ENCODE data around the gene FGF8. TPM values are rescaled to one million over a fixed set of nuclear protein-coding genes. Genes with fewer than 3 reads are reported as not detected.

The FGF8 gene
- total RNA-seq, 6 donors from 2014 or later = 0.44 TPM; not detected in 5

- Histone ChIP-seq H3K27me3 (peaks cover 3 to 51% (median 35%) of the 10 kb centered on the region in 4 donors), H3K9me3 (no peaks in the 10 kb centered on the region), H3K4me1 (peaks cover 14 to 22% (median 19%) of the 10 kb centered on the region in 4 donors), H3K4me3 (no peak overlapping the region), H3K27ac (no peak overlapping the region), H3K36me3 (no peaks in the 10 kb centered on the region)
- peak in 1 of 2 donors; percentile 12 for DNase-seq
- WGBS, 2 donors = 28 to 30% methylated on average over 9 to 21 of the region's 21 CpGs
- TF ChIP-seq EP300 (IDR thresholded peaks at IDR 0.05) (no peak), POLR2A (IDR thresholded peaks at IDR 0.05) (no peak), POLR2AphosphoS5 (IDR thresholded peaks at IDR 0.05) (no peak), CTCF (IDR thresholded peaks at IDR 0.05) (no peak)
- no peak for ATAC-seq (ENCODE audit: low FRiP score in 2 of 2)
Observed at GRCh38 chr10:101772895-101773761, 2.8 kb downstream of the FGF8 start.

GRCh38 chr10:101772017-101772894 lies 3.7 kb downstream of the FGF8 start:
- H3K27me3 ChIP-seq = peaks cover 3 to 51% (median 33%) of the 10 kb centered on the region in 4 donors
- WGBS, 2 donors = 61 to 74% methylated on average over 5 to 6 of the region's 6 CpGs

GRCh38 chr10:101771380-101771779 lies 4.5 kb downstream of the FGF8 start:
- DNase-seq = peak in 1 of 2 donors; percentile 15

More at GRCh38 chr10:101772017-101772894, 3.7 kb downstream of the FGF8 start:
- DNase-seq = no peak
- no peak for TF ChIP-seq EP300 (IDR thresholded peaks at IDR 0.05)
- no peak for TF ChIP-seq CTCF (IDR thresholded peaks at IDR 0.05)
- no peak for TF ChIP-seq POLR2A (IDR thresholded peaks at IDR 0.05)
- TF ChIP-seq POLR2AphosphoS5 (IDR thresholded peaks at IDR 0.05) = no peak
- Histone ChIP-seq H3K9me3 (no peaks in the 10 kb centered on the region), H3K4me3 (no peak overlapping the region), H3K4me1 (peaks cover 19 to 22% (median 21%) of the 10 kb centered on the region in 4 donors), H3K27ac (no peak overlapping the region), H3K36me3 (no peaks in the 10 kb centered on the region)
- no peak for ATAC-seq (ENCODE audit: low FRiP score in 2 of 2)

More at GRCh38 chr10:101771380-101771779, 4.5 kb downstream of the FGF8 start:
- Histone ChIP-seq H3K36me3 (no peaks in the 10 kb centered on the region), H3K27me3 (peaks cover 3 to 44% (median 28%) of the 10 kb centered on the region in 4 donors), H3K27ac (no peak overlapping the region), H3K4me3 (no peak overlapping the region), H3K4me1 (peaks cover 17 to 23% (median 19%) of the 10 kb centered on the region in 4 donors), H3K9me3 (no peaks in the 10 kb centered on the region)
- 82 to 87% methylated on average over 9 to 10 of the region's 10 CpGs for WGBS, 2 donors
- no peak for ATAC-seq (ENCODE audit: low FRiP score in 2 of 2)
- TF ChIP-seq CTCF (IDR thresholded peaks at IDR 0.05) (no peak), POLR2AphosphoS5 (IDR thresholded peaks at IDR 0.05) (no peak), POLR2A (IDR thresholded peaks at IDR 0.05) (no peak), EP300 (IDR thresholded peaks at IDR 0.05) (no peak)
